Psoas muscle (tissue), 8 donors: ENCODE data around the gene ESPL1. TPM values are rescaled to one million over a fixed set of nuclear protein-coding genes. Genes with fewer than 3 reads are reported as not detected.

Source experiments
- ATAC-seq, 4 donors: fragments of 200-7000 bp; cut with Tn5 transposase; one replicate each; pipeline ENCODE4 v1.9.1; 2020; ENCODE audit warnings: moderate library complexity in 3 of 4, mild to moderate bottlenecking in 2 of 4
- DNase-seq, 2 donors: peaks; one replicate each; pipeline ENCODE4 v3.0.0-alpha.2; 2020
- H3K27ac ChIP-seq: fragments of 200-600 bp; one replicate; pipeline ENCODE4 v1.8.0; 2022
- H3K27me3 ChIP-seq, 3 donors: fragments of 200-600 bp in 1 of 3; one replicate each; pipeline versions ENCODE4 v1.6.1 to v1.8.0; 2013 to 2022; ENCODE audit warnings: low read length in 2 of 3, mild to moderate bottlenecking in 2 of 3, moderate library complexity in 1 of 3; ENCODE audit not compliant: insufficient read depth in 3 of 3
- H3K36me3 ChIP-seq, 2 donors: fragments of 200-600 bp in 1 of 2; one replicate each; pipeline versions ENCODE4 v1.6.1 to v1.8.0; 2013 to 2022; ENCODE audit warnings: low read depth in 1 of 2, mild to moderate bottlenecking in 1 of 2, moderate library complexity in 1 of 2; ENCODE audit not compliant: insufficient read depth in 1 of 2
- H3K4me1 ChIP-seq: fragments of 200-600 bp; one replicate; pipeline ENCODE4 v1.8.0; 2022
- H3K4me3 ChIP-seq: fragments of 200-600 bp; one replicate; pipeline ENCODE4 v1.8.0; 2022; ENCODE audit warnings: mild to moderate bottlenecking
- H3K9me3 ChIP-seq: fragments of 200-600 bp; one replicate; pipeline ENCODE4 v1.8.0; 2022
- WGBS, 3 donors: extraction: QIAGEN DNeasy Blood & Tissue Kit; methylation state at CpG; one replicate each; pipeline versions ENCODE4 v1.1.6 to v1.1.7; 2013; 5-methylcytosine and 5-hydroxymethylcytosine counted together
- intact Hi-C, 2 donors: fragments of 100-400 bp; cut with DNase I; formaldehyde crosslinking; loops; one replicate each; pipeline versions ENCODE4 v1.11.0 to v1.14.2; 2022
- polyA plus RNA-seq, 3 donors: library from polyadenylated mRNA; stranded (reverse); fragments of 200-250 nt; gene quantifications; one replicate each; pipeline ENCODE4 v1.2.3, GENCODE V29; 2013
- total RNA-seq, 4 donors: library from RNA; stranded (reverse); fragmentation: NEBNext Ultra II Directional in 2 of 4; extraction: Animal tissue kit (Norgen Biotek cat#: 25700) in 2 of 4; gene quantifications; one replicate each; pipeline versions ENCODE4 v1.2.1 to v1.2.4, GENCODE V29; 2021 to 2023
- TF ChIP-seq, protein P1 (sequence below): fragments of 200-600 bp; IDR thresholded peaks from one replicate; pipeline ENCODE4 v1.8.0; 2022; ENCODE audit warnings: antibody characterized with exemption
- donor health status: healthy with polysubstance abuse.
- donor health status: DM: no; HTN: no; CAD: no; lungs with moderate emphysema.
- donor health status: Bipolar disorder and iron deficiency.
- donor health status: healthy.
- donor health status: DM: yes; HTN: yes; CAD: no.
- donor health status: DM: no; HTN: no; CAD: no.
- donor health status: DM: no; HTN: no; CAD: no.
- donor health status: DM: yes; HTN: yes; CAD: no.

The ESPL1 gene
- total and polyA plus RNA-seq, 7 donors = 0.03 to 0.48 (median 0.30) TPM; not detected in 2

- TF ChIP-seq, protein P1, sequence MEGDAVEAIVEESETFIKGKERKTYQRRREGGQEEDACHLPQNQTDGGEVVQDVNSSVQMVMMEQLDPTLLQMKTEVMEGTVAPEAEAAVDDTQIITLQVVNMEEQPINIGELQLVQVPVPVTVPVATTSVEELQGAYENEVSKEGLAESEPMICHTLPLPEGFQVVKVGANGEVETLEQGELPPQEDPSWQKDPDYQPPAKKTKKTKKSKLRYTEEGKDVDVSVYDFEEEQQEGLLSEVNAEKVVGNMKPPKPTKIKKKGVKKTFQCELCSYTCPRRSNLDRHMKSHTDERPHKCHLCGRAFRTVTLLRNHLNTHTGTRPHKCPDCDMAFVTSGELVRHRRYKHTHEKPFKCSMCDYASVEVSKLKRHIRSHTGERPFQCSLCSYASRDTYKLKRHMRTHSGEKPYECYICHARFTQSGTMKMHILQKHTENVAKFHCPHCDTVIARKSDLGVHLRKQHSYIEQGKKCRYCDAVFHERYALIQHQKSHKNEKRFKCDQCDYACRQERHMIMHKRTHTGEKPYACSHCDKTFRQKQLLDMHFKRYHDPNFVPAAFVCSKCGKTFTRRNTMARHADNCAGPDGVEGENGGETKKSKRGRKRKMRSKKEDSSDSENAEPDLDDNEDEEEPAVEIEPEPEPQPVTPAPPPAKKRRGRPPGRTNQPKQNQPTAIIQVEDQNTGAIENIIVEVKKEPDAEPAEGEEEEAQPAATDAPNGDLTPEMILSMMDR = no peak
- no peak overlapping the region for H3K4me3 ChIP-seq
- WGBS, 3 donors = 69 to 74% (median 72%) methylated on average over 8 to 10 of the region's 10 CpGs
These were observed 37.8 kb upstream of the ESPL1 start for GRCh38 chr12:53230108-53230845.

DNA sequence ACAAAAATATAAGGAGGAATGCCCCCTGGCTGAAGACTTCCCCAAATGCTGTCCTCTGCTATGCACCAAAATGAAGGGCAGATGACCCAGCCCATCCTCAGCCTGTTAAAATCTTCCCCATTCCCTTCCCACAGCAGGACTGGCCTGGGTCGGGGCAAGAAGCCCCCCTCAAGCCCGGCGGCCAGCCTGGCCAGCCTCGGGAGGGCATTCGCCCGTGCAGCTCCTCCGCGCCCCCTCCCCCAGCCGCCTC lies 36.5 kb upstream of the ESPL1 start:
- ATAC-seq (no peak), DNase-seq (no peak)
- Histone ChIP-seq H3K27ac (peak overlapping the region; percentile 23), H3K9me3 (no peaks in the 10 kb centered on the region), H3K4me1 (peaks cover 8% of the 10 kb centered on the region), H3K4me3 (peak overlapping the region; percentile 69), H3K36me3 (no peaks in the 10 kb centered on the region), H3K27me3 (peaks cover 0 to 34% (median 5%) of the 10 kb centered on the region in 3 donors)
- TF ChIP-seq, protein P1 = no peak
- intact Hi-C loops = no loop called here
- WGBS, 3 donors = 0 to 2% (median 1%) methylated on average over 7 to 9 of the region's 9 CpGs

More at GRCh38 chr12:53230108-53230845, 37.8 kb upstream of the ESPL1 start:
- intact Hi-C loops = no loop called here
- Histone ChIP-seq H3K27me3 (peaks cover 0 to 29% (median 5%) of the 10 kb centered on the region in 3 donors), H3K27ac (no peak overlapping the region), H3K4me1 (peaks cover 8% of the 10 kb centered on the region), H3K36me3 (no peaks in the 10 kb centered on the region), H3K9me3 (no peaks in the 10 kb centered on the region)
- ATAC-seq (no peak), DNase-seq (no peak)

DNA sequence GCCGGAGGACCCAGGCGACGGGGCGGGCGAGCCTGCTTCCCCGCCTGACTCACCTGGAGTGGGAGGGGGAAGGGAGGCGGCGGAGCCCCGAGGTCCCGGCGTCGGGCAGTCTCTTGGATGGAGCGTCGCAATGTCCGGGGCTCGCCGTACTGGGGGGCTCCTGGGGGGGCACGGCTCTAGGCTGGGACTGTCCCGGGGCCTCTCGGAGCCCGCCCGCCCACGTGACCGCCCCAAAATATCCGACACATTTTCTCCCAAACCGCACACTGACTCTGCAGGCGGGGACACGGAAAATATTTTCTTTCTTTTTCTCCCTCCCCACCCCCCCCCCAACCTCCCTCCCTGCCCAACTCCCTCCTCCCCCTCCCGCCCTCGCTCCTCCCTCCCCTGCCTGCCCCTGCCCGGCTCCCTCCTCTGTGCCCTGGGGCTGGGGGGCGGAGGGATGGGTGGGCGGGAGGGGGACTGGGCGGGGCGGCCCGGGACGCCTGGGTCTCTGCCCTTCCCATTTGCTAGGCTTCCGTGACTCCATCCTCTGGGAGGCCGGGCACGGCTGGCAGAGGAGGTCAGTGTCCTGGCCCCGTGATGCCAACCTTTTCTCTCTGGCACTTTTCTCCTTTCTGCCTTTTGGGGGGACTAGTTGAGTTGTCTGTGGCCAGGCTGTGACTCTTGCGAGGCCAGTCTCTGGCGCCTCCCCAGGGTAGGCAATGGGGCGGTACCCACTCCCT lies 36.0 kb upstream of the ESPL1 start, which contains the start of gene RARG:
RARG (minus strand) TSS at position 289 of the 725 bp plus-strand sequence. CDS start 4,664 bp downstream, outside the sequence.
- 1 to 2% (median 2%) methylated on average over 30 to 43 of the region's 44 CpGs for WGBS, 3 donors
- peak; percentile 62 to 65 for DNase-seq

GRCh38 chr12:53232646-53233461 lies 35.2 kb upstream of the ESPL1 start:
- WGBS, 3 donors = 15 to 22% (median 17%) methylated on average over 11 of the region's 11 CpGs
- Histone ChIP-seq H3K36me3 (no peaks in the 10 kb centered on the region), H3K4me3 (peak overlapping the region; percentile 69), H3K9me3 (no peaks in the 10 kb centered on the region), H3K27ac (peak overlapping the region; percentile 9), H3K27me3 (peaks cover 0 to 34% (median 5%) of the 10 kb centered on the region in 3 donors), H3K4me1 (peaks cover 8% of the 10 kb centered on the region)
- peak; percentile 23 to 50 (median 45) for ATAC-seq
- TF ChIP-seq, protein P1 = no peak
- intact Hi-C loops = no loop called here
- DNase-seq = peak; percentile 36 to 62

More for the DNA sequence above, 36.0 kb upstream of the ESPL1 start, which contains the start of gene RARG:
- Histone ChIP-seq H3K4me3 (peak within 1 kb of the TSS; percentile 69), H3K4me1 (peaks cover 8% of the 10 kb centered on the region), H3K36me3 (no peaks in the 10 kb centered on the region), H3K9me3 (no peaks in the 10 kb centered on the region), H3K27ac (peak within 1 kb of the TSS; percentile 23), H3K27me3 (peaks cover 0 to 34% (median 5%) of the 10 kb centered on the region in 3 donors)
- TF ChIP-seq, protein P1 = no peak
- ATAC-seq = peak; percentile 43 to 68 (median 48)
- intact Hi-C loops = no loop called here
